Kasumi-1 (cell line): ENCODE measurements around the gene DDR2.
"Not testable (repeated sequence)": the region's sequence is repeated elsewhere in the genome, so short reads cannot be mapped to it uniquely, and the experiment has no call there.

ENCODE experiments used
- DNase-seq, 2 experiments: peaks; one replicate each; lab custom pipeline; 2025; lab: John Stamatoyannopoulos, UW

Gene DDR2

DNA sequence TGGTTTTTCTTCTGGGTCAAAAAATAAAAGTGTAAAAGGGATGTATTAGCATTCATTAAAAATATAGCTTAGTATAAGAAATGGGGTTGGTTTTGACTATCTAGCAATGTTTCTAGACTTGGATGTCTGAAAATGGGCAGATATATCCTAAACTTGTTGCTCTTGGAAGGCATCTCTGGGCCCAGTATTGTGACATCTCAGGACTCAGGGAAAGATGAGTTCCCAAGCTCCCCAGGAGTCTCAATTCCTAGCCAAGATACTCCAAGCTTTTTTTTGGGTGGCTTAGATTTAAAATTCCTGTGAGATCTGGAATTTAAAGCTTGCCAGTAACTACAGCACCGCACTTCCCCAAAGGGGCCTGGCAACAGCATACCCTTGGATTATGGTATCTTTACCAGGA is 146.8 kb downstream of the DDR2 start:
- no peak for DNase-seq

- DNase-seq: no peak
Observed at GRCh38 chr1:162782671-162783070, 150.4 kb downstream of the DDR2 start.

DNA sequence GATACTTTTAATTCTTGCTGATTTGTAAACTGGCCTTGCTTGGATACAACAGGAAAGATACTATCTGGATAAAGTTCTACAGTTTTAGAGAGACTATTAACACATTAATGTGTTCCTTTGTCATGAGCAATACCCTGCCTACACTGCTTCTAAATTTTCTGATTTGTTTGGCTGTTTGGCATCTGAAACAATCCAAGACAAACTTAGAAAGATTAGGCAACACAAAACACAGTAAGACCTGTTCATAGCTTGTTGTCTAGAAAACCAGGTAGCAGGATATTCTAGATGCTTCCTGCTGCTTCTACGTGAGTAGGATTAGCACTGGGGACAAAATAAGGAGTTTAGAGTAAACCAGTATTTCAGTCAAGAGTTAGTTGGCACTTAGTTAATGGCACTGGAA is 152.7 kb downstream of the DDR2 start:
- not testable (repeated sequence) for DNase-seq

GRCh38 chr1:162788783-162789182 is 156.5 kb downstream of the DDR2 start:
- DNase-seq: not testable (repeated sequence)

DNA sequence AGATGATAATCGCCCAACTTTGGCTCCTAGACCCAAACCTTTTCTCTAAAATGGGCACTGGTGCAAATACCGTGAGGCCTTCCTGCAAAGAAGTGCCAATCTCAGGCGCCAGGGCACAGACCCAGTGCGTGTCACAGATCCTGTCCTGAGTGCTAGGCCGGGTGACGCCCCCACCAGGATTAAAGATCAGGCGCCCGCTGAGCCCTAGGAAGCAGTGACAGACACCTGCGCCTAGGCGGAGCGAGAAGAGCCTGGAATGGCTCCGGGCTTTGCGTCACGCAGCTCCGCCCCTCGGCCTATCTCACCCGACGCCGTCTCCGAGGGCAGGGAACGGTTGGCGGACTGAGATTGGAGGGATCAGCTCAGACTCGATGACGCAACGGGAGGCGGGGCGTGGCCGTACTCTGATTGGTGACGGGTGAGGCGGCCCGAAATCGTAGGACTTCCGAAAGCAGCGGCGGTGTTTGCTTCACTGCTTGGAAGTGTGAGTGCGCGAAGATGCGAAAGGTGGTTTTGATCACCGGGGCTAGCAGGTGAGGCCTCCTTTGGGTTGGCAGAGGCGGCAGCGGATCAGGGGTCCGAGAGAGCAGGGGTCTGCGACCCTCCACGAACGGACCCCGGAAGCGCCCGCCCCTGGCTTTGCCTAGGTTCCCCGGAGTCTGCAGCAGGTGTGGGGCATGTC is 158.2 kb downstream of the DDR2 start, which contains the start of gene HSD17B7:
TSS of gene HSD17B7 (plus strand) at position 400 of the 682 bp plus-strand sequence. CDS start at position 499, 99 bp downstream.
- DNase-seq: peak; percentile 18 to 58

DNA sequence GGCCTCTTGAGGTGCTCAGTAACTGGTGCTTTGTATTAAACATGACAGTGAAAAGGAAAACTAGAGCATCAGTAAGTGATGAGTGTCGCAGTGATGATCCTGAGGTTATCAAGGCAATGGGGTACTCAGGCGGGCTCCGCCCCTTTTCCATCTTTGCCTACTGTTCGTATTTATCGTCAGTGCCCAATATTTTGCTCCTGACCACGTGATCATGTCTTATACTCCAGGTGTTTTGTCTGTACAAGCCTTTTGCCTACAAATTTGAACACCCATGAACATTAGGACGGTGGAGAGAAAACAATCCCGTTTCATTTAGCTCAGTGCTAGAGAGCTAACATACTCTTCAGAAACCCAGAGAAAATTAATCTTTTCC is 158.7 kb downstream of the DDR2 start:
- DNase-seq: not testable (repeated sequence)

DNA sequence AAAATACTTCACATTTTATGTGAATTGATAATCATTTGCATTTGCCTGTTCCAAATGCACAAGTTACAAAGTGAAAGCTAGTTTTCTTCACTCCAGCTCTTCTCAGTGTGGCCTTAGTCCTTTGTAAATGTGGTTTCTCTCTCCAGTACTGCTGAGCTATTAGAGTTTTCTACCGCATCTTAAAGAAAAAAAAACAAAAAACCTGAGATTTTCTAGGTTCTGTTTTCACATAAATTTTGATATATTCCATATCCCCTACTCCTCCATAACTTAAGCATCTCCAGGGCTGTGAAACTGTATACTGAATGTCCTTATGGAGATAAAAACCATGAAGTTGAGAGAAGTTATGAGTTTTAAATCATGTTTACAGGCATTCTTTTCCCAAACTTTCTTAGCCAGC is 162.0 kb downstream of the DDR2 start:
- DNase-seq: not testable (repeated sequence)

- DNase-seq: not testable (repeated sequence)
Observed at GRCh38 chr1:162796617-162797279, 164.5 kb downstream of the DDR2 start.

DNA sequence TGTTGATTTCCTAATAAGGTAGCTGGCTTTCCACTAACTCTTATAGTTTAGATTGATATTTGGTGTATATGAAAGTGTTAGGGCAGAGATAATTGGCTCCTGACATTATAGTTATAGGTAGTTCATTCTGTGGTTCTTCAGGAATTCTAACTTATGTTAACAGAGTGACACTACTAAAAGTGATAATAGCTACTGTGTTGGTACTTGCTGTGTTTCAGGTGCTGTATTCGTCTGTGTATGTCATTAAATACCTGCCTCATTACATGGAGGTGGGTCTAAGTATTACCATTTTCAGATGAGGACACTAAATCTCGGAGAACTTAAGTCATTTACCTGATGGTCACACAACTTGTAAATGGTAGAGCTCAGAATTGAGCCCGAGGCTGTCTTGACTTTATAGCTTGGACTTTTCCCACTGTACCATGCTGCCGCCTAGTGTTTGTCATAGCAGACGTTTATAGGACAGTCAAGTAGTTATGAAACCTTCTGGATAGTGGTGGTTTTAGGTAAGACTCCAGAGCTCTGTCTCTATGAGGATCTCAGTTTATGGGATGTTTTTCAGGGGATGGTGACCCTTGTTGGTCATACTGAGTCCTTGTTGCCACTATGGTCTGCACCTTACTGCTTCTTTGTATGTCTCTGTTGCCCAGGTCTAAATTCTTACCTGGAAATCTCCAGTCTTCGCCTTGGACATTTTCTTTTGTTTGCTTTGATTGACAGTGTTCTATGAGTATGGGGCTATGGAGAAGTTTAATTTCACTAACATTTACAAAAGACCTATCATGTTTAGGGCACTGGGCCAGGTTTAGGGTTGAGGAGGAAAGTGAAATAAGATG is 167.9 kb downstream of the DDR2 start:
- peak; percentile 54 to 56 for DNase-seq

- not testable (repeated sequence) for DNase-seq
Observed at GRCh38 chr1:162807503-162807902, 175.2 kb downstream of the DDR2 start.

DNA sequence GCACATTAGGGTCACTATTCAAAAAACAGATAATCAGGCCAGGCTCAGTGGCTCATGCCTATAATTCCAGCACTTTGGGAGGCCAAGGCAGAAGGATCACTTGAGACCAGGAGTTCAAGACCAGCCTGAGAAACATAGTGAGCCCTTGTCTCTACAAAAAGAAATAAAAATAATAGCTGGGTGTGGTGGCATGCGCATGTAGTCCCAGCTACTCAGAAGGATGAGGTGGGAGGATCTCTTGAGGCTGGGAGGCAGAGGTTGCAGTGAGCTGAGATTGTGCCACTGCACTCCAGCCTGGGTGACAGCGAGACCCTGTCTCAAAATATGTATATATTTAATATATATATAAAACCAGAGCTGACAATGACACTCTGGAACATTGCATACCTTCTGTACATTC is 180.1 kb downstream of the DDR2 start:
- DNase-seq: not testable (repeated sequence)

DNA sequence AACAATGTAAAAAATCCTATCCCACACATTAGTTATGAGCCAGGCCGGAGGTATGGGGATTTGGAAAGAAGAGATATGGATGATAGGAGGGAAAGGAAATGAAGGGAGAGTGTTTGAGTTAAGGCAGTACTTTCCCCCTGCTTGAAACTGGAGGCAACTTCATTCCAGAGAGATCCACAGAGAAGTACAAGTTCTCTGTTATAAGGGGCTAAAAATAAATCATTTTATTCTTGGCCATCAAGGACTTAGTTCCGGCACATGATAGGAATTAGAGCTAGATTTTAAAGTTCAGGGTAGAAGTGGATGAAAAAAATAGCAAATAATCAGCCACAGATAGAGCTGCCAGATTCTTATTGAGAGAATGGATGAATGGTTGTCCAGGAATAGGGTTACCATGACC is 185.9 kb downstream of the DDR2 start:
- not testable (repeated sequence) for DNase-seq

DNA sequence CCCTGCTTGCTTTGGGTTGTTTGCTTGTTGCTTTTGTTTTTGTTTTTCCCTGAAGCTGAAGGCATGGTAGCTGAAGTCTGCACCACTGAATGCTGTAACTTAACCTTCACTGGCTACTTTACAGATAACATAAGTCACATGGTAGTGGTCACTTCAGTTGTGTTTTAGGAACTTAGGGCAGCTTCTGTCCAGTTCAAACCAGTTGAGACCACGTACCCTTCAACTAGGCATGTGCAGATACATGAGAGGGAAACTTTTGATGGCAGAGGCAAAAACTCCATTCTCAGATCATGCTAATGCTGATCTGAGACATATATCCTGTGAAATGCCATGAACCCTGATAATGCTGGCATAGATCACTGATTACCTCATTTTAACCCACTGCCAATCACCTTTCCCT is 186.4 kb downstream of the DDR2 start:
- DNase-seq: not testable (repeated sequence)

- no peak for DNase-seq
Observed at GRCh38 chr1:162822391-162823200, 190.3 kb downstream of the DDR2 start.

- no peak for DNase-seq
Observed at GRCh38 chr1:162823231-162823630, 191.0 kb downstream of the DDR2 start.

- no peak for DNase-seq
Observed at GRCh38 chr1:162823771-162824525, 191.7 kb downstream of the DDR2 start.

DNA sequence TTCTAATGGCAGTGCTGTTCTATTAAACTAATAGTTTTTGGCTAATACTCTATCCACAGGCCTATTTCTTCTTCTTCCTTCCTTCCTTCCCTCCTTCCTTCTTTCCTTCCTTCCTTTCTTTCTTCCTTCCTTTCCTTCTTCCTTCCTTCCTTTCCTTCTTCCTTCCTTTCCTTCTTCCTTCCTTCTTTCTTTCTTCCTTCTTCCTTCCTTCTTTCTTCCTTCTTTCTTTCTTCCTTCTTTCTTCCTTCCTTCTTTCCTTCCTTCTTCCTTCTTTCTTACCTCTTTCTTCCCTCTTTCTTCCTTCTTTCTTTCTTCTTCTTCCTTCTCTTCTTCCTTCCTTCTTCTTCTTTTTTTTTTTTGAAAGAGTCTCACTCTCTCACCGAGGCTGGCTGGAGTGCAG is 197.0 kb downstream of the DDR2 start:
- DNase-seq: no peak

- DNase-seq: no peak
Observed at GRCh38 chr1:162832470-162832869, 200.2 kb downstream of the DDR2 start.

- DNase-seq: no peak
Observed at GRCh38 chr1:162835157-162835899, 203.1 kb downstream of the DDR2 start.
